Measurements from ENCODE around the gene PSG6.
"Not testable (repeated sequence)": the region's sequence is repeated elsewhere in the genome, so short reads cannot be mapped to it uniquely, and the experiment has no call there.

PSG6 gene

DNA sequence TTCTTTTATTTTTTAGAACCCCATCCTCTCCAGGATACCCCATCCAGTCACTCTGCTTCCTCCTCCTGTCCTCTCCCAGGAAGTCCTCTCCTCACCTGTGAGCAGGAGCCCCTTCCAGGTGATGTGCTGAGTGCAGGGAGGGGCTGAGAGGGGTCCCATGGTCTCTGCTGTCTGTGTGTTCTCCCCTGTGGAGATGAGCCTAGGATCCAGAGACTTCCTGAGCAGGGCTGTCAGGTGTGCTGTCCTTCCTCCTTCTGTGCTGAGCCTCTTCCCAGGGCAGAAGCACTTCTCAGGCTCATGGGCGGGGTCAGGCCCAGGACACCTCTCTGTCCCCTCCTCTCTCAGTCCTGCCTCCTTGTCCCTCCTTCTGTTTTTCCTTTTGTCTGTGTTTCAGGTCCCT lies at the start of gene PSG6:
TSS of gene PSG6 (minus strand) at position 261 of the 400 bp plus-strand sequence. CDS start at position 159, 102 bp downstream.
- DNase-seq: not testable (repeated sequence)

DNA sequence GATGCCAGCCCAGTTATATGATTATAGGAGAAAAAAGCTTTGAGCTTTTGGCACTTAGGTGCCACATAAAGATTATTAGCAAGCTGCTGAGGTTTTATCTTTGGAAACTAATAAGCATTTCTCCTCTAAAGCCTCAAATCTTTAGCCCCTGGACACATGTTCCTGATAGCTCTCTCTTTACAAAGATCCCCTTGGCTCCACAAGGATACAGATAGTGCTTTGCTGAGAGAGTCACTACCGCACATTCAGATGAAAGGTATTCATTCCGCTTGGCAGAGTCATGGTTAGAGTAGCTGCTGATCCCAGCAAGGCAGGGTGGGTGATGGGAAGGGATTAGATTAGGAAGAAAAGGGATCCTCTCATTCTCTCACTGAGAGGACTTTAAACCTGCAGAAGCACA lies 47.5 kb upstream of the PSG6 start:
- no peak for DNase-seq

DNA sequence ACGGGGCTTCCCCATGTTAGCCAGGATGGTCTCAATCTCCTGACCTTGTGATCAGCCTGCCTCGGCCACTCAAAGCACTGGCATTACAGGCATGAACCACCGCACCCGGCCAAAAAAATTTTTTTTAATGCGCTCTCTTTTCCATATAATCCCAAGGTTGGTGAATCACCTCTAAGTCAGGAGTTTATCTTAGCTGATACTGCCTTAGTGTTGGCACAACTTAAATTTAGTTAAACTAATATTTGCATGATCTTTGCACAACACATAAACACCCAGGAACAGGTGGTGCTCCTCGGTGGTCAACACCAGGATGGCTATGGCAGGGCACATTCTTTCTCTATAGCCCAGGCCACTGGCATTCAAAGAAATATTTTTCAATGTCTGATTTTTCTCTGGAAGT lies 43.4 kb upstream of the PSG6 start:
- no peak for DNase-seq

DNA sequence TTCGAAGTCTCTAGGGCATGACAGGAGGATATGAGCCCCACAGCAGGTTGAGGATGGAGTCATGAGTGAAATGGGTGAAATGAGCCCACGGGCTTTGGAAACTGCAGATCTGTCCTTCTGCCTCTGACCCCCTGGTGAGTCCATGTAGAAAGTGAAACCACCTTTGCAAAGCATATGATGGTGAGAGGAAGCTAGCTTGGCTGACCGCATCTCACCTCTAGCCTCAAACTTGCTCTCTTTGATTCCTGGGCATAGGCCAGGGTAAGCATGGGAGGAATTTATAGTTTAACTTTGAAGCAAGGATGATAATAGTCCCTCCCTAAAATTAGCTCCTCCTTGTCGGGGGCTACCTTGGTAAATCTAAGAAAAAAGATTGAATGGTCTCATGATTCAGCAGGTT lies 34.4 kb upstream of the PSG6 start:
- not testable (repeated sequence) for DNase-seq

DNA sequence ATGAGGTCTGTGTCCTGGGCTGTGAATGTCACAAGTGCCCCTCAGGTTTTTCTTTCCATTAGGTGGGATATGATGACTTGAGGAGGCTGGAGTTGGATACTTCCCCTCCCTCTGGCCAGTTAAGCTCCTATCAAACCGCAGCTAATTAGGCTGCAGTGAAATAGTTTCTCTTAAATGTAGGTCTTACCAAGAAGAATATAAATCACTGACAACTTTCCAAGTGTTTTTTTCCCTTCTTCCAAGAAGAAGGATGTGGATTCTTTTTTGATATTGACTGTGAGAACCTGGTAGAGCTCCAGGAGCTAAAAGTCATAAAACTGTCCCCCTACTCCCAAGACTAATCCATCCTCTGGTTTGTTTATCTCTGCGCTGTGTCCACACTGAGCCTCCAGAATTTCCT lies 33.8 kb upstream of the PSG6 start:
- DNase-seq: not testable (repeated sequence)

DNA sequence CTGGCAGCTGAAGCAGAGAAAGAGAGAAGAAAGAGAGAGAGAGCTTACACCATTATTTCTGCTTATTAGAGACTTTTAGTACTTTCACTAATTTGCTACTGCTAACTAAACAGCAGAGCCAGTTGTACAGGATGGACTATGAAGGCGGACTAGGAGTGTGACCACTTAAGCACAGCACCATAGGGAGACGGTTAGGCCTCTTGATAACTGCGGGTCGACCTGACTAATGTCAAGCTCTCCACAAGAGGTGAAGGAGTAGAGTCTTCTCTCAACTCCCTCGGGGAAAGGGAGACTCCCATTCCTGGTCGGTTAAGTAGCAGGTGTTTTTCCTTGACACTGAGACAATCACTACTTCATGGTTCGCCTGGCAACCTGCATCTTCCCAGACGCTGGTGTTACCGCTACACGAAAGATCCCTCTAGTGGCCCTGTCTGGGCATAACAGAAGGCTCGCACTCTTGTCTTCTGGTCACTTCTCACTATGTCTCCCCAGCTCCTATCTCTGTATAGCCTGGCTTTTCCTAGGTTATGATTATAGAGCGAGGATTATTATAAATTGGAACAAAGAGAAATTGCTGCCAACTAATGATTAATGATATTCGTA lies 24.6 kb upstream of the PSG6 start:
- no peak for DNase-seq

DNA sequence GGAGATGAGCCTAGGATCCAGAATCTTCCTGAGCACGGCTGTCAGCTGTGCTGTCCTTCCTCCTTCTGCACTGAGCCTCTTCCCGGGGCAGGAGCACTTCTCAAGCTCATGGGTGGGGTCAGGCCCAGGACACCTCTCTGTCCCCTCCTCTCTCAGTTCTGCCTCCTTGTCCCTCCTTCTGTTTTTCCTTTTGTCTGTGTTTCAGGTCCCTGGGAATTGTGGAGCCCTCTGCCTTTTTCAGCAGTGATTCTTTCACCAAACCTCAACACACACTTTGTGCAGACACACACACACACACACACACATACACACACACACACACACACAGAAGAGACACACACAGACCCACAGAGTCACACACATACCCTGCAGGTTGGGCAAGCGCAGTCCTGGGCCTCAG lies 19.4 kb upstream of the PSG6 start, which contains the start of gene PSG7:
TSS of gene PSG7 (minus strand) at position 101 of the 400 bp plus-strand sequence. CDS start 131 bp downstream, outside the sequence.
- not testable (repeated sequence) for DNase-seq

DNA sequence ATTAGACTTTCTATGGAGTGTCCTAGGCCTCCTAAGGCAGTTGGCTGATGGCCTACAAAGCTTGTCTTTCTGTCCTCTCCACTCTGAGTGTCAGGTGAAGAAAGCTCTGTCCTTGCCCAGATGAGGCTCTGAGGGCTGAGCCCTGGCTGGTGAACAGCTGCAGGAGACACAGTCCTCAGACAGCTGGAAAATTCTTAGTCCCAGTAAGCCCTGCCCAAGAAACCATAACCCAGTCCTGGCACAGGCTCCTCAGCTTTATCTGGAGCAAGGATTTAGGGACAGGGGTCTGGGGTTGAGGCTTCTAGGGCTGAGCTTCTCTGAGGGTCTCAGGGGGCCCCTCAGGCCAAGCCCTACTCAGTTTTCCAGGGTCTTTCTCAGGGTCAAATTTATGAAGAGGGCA lies 17.0 kb upstream of the PSG6 start:
- not testable (repeated sequence) for DNase-seq

DNA sequence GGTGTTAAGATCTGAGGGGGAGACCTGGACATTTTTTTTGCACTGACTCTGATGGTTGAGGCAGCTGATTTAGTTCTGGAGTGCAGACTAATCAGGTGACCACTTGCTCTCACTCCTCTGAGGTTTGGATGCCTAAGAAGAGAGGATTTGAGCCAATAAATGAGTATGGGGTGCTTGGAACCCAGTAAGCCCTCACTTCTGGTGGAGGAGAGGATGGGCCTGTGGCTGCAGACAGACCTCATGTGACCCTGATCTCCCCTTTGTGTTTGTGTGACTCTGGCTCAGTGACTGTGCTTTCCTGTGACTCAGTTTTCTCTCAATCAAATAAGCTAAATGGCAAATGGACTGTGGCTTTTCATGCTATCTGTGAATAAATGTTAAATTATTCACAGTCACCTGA lies 16.5 kb upstream of the PSG6 start:
- DNase-seq: not testable (repeated sequence)

DNA sequence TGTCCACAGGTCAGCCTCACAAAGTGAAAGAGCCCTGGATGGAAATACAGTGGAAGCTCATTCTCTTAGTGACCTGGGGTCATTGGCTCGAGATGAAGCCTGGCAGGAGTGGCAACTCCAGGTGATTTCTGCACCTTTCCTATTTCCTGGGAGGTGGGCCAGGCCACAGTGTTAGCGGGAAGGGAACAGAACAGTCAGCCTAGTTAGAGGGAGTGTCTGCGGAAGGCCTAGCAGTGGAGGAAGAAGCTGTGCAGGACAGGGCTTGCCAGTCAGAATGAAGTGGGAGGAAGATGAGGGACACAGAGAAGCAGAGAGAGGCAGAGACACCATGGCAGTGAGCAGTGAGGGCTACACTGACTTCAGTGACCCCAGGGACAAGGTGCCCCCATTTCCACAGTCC lies 15.7 kb upstream of the PSG6 start:
- not testable (repeated sequence) for DNase-seq

DNA sequence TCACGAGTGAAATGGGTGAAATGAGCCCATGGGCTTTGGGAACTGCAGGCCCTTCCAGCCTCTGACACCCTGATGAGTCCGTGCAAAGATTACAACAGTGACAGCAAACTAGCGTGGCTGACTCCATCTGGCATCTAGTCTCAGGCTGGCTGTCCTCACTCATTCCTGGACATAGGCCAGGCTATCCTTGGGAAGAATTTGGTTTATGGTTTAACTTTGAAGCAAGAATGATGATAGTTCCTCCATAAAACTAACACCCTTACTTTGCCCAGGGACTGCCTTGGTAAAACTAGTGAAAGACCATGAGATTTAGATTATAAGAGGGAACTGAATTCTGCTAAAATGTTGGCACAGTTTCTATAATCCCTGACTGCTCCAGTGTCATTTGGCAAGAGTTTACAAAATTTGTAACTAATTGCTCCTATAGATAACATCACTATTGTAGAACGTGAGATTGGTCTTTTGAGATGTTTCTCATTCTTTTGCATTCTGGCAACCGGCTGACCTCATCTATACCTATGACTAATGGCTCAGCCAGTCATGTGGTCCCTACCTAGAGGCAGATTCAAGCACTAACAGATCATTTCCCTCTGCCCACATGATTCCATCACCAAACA lies 14.9 kb upstream of the PSG6 start:
- DNase-seq: not testable (repeated sequence)

DNA sequence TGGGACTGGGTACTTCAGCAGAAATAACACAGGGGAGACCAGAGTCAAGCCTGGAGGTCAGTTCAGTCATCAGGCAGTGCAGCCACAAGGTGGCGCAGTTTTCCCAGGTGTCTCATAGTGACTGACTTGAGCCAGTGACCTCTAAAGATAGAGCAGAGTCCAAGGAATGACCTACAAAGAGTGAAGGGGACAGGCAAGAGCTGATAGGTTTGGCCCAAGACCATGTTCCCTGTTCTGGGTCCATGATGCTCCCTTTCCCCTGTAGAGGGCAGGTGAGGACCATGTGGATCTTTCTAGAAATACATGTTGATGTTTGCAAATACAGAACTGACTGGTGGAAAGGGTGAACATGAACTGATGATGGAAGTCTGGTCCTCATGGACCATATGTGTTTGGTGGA lies 12.5 kb upstream of the PSG6 start:
- DNase-seq: peak; percentile 27 to 40

DNA sequence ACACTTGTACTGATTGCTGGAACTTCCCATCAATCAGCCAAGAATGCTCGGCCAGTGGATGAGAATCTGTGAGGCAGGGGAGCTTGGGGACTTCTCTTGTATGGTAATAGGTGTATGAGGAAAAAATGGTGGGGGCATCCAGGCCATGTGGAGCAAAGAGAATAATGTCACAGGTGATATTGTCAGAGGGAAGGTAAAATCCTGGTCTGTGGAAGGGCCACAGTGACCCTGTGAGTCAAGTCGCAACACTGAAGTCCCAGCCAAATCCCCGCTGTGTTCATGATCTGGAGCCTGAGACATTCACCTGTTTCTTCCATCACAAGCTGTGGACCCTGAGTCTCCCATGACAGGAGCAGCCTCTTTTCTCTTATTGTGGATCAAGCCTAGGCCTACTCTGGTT lies 11.2 kb upstream of the PSG6 start:
- DNase-seq: no peak

DNA sequence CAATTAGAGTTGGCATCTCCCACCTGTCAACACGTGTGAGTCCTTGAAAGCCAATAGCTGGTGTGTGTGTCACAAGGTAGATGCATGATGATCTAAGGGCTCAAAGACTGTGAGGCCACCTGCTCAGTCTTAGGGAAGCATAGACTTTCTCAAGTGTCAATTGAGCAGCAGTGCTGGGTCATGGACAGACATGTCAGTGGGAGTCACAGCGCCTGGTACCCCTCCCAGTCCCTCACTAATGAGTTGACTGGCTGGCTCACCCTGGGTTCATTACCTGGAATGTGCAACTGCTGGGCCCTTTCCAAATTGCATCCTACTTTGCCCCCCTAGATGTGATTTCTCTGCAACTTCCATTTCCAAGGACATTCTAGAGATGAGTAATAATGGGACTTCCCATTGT lies 9.1 kb upstream of the PSG6 start:
- DNase-seq: no peak

DNA sequence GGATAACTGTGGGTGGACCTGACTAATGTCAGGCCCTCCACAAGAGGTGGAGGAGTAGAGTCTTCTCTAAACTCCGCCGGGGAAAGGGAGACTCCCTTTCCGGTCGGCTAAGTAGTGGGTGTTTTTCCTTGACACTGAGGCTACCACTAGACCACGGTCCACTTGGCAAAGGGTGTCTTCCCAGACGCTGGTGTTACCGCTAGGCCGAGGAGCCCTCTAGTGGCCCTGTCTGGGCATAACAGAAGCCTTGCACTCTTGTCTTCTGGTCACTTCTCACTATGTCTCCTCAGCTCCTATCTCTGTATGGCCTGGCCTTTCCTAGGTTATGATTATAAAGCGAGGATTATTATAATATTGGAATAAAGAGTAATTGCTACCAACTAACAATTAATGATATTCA lies 5.4 kb upstream of the PSG6 start:
- peak; percentile 10 to 14 for DNase-seq

DNA sequence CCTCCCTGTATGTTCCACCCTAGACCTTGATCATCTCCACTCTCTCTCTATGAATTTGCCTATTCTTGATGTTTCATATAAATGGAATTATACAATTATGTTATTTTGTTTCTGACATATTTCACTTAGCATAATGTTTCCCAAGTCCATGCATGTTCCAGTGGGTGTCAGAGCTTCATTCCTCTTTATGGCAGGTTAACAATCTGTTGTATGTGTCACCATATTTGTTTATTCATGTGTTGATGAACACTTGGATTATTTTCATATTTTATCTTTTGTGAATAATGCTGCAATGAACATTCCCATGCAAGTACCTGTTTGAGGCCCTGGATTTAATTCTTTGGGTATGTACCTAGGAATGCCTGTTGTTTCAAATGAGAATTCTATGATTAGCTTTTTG lies 3.3 kb upstream of the PSG6 start:
- DNase-seq: not testable (repeated sequence)

DNA sequence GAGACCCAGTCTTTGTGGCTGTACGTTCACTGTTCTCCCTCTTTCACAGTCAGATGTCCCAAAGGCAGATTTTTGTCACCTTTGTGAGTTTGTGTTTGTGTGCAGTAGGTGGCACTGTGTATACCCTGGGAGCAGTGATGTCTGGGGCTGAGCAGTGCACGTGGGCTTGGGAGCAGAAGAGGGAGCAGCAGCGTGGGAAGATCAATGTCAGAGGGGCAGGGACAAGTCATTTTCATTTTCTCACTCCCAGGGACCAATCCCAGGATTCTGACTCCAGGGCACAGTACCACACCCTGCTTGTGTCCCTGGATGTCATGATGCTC lies 2.0 kb upstream of the PSG6 start:
- no peak for DNase-seq

DNA sequence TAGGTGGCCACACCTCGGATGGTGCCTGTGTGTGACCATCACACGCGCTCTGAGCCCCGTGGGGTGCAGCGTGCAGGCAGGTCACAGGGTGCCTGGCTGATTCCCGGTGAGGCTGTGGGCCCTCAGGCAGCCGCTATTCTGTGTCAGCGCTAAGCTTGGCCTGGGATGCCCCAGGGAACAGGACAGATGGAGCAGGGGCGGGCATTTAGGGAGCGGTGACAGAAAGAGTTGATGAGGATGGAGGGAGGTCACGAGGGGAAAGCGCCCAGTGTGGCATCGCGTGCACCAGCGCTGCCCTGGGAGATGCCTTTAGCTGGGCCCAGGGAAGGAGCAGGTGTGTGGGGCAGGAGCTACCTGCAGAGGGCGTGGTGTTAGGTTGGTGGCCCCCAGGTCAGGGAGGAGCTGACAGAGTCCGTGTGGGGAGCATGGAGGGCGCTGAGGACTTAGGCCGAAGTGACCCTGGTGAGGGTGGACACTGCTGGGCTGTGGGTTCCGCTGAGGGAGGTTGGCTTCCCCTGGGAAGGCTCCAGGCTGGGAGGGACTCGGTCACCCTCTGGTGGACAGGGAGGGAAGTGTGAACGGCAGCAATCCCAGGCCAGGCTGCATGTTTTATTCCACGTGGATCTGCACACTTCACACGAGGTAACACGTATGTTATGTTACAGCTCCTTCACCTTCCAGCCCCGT lies 1.5 kb upstream of the PSG6 start:
- DNase-seq: not testable (repeated sequence)

DNA sequence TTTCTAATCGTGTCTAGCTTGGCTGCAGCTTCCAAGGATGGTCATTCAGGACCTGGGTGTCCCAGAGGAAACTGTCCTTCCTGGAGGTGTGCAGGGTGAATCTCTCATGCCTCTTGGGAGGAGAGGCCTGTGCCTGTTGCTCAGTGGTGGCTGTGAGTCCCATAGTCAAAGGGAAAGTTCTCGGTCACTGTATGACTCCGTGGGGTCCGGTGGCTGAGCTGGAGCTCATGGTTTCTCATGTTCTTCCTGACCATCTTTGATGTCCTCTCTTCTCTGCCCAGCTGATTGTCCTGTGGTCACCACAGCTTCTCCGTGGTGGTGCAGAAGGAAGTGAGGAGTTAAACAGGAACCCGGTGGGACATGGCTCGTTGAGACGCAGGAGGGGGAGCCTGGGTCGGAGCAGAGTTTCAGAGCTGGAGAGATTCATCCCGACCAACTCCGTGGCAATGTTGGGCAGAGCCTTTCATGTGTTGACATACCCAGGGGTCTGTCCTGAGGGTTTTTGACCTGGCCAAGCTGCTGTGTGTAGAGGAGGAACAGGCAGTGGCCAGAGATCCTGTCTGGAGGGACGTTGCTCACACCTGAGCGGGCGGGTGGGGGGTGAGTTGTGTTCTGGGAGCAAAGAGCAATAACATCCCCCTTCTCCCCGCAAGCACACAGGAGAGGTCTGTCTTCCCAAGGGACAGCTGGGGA lies 829 bp upstream of the PSG6 start:
- DNase-seq: not testable (repeated sequence)

DNA sequence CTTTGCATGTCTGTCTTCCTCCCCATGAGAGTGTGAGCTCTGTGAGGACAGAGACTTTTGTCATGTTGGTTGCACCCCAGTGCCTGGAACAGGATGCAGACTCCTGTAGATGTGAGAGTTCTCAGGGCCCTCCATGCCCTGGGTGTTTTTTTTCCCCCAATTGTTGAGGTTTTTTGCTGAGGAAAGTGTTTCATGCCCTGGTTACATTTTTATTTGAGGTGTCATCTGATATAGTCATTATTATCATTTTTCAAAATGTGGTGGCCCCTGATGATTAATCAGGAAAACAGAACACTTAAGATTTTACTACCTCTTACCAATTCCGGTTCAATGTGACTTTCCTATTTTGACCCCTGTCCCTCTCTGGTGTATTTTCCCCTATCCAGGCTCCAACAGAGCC lies 763 bp downstream of the PSG6 start:
- DNase-seq: not testable (repeated sequence)

DNA sequence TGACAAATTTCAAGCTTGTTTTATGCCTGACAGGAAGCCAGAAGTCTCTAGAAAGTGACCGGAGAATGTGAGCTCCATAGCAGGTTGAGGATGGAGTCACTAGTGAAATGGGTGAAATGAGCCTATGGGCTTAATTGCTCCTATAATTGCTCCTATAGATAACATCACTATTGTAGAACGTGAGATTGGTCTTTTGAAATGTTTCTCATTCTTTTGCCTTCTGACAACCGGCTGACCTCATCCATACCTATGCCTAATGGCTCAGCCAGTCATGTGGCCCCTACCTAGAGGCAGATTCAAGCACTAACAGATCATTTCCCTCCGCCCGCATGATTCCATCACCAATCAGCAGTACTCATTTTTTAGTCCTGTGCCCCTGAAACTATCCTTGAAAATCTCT lies 4.2 kb downstream of the PSG6 start:
- DNase-seq: not testable (repeated sequence)

DNA sequence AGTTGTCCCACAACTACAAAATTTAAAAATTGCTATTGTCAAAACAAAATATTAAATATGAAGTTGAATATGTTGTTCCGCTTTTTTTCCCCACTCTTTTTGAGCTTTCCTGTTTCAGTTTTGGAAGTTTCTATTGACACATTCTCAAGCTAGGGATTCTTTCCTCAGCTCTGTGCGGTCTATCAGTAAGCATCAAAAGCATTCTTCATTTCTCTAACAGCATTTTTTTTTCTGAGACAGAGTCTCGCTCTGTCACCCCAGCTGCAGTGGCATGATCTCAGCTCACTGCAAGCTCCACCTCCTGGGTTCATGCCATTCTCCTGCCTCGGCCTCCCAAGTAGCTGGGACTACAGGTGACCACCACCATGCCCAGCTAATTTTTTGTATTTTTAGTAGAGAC lies 4.8 kb downstream of the PSG6 start:
- DNase-seq: not testable (repeated sequence)

DNA sequence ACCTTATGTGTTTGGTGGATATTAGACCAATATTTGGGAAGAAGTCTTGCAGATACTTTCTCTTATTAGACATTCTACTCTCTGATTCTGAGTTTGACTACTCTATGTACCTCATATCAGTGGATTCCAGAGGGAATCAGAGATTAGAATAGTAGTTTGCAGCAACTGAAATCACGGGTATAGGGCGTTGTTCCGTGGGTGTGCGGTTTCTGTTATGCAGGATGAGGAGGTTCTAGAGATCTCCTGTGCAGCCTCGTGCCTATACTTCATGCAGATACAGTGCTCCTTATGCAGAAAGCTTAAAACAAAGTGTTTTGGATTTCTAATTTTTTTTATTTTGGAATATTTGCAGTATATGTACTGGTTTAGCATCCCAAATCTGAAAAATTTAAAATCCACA lies 6.0 kb downstream of the PSG6 start:
- not testable (repeated sequence) for DNase-seq

DNA sequence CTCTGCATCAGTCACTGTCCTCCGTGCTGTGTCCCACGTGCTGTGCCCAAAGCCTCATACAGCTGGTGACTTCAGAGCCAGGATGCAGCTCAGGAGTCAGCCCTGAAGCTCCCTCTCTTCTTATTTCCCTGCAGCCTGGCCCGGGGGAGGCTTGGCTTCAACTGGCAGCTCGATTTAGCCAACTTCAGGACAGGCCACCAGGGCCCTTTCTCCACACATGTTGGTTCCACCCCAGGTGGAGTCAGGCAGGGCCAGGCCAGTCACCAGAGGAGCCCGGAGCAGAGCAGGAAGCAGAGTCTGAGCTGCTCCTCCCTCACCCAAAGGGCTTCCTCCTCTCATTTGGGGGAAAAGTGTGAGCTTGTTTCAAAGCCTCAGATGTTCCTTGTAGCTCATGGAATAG lies 11.5 kb downstream of the PSG6 start:
- DNase-seq: not testable (repeated sequence)

All from stimulated activated CD4-positive, alpha-beta T cell treated with anti-CD3 and anti-CD28 coated beads, Interleukin-2, amount 100 ng/mL, for 48 hours (primary cell).